ENCODE measurements around the gene TLE2.
A peak's percentile ranks its signal among the peaks of the same experiment; 100 is the strongest.

TLE2 gene

DNA sequence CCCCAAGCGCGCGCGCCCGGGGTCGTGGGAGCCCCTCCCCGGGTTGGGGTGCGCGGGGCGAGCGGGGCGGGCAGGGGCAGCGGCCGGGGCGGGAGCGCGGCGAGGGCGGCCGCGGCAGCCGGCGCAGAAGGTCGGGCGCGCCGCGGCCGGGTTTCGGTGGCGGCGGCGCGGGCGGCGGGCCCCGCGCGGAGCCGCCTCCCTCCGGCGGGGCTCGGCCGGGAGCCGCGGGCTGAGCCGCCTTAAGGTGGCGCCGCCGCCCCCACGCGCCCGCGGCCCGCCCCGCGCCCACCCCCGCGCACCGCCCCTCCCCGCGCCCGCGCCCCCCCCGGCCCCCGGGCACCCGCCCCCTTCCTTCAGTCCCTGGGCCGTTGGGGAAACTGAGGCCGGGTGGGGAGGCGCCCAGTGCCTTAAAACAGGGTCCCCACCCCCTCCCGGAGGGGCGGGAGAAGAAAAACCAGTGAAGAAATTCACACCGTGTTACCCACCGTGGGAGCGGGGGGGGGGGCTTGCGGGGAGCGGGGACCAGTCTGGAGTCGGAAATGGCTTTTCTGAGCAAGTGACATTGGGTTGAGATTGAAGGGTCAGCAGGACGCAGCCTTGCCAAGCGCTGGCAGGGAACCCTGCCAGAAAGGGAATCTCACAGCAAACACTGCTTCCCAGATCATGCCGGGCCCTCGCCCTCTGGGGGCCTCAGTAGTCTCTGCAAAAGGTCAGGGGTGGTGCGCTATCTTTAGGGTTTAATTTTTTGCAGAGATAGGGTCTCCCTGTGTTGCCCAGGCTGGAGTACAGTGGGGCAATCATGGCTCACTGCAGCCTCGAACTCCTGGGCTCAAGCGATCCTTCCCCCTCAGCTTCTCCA is at the start of gene TLE2:
TLE2 (minus strand) TSS at position 216 of the 859 bp plus-strand sequence. CDS start 376 bp downstream, outside the sequence.
- DNase-seq = no peak

DNA sequence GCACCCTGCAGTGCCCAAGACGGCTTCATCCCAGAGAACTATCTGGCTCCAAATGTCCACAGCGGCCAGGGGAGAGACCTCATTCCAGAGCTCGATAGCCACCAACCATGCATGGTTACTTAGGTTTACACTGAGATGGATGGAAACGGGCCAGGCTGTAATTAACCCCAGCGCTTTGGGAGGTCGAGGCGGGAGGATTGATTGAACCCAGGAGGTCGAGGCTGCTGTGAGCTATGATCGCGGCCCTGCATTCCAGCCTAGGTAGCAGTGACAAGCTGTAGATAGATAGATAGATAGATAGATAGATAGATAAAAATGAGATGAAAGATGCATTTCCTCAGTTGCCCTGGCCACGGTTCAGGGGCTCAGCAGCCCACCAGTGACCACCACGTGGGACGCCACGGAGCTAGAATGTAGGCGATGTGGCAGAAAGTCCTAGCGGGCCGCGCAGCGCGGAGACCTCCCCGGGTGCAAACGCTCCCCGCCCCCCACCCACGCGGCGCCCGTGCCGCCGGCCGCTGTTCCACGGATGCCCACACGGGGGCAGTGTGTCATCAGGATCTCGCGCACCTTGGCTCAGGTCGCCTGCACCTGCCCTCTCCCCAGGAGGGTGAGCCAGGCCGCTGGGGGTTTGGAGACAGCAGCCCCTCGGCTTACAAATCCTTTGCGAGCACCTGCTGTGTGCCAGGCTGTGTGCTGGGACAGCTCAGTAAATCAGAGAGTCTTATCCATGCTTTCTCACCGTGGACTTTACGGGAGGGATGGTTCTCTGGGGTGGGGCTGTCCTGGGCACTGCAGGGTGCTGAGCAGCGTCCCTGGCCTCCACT is 46.7 kb upstream of the TLE2 start:
- peak; percentile 83 for DNase-seq

DNA sequence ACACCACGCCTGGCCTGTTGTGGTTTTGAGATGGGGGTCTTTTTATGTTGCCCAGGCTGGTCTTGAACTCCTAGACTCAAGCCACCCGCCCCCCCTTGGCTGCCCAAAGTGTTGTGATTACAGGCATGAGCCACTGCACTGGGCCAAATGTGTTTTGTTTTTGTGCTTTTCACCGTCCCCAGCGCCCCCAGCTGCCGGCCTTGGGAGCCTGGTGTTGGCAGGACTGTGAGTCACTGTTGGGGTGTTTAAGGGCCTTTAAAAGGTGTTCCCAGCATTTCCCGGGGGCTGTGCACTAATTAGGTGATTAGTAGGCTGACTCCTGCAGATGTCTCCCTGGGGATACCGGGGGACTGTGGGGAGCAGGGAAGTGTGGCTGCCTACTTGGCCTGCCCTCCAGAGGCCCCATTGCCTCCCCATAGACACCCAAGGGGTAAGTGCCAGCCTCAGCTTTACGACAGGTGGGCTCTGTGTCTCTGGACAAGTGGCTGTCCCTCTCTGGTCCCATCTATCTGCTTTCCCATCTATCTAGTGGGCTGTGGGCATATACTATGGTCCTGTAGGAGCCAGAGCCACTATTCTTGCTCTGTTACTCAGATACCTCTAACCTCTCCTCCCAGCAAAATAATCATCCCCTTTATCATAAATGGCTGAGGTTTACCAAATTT is 45.0 kb upstream of the TLE2 start:
- peak; percentile 38 for DNase-seq

DNA sequence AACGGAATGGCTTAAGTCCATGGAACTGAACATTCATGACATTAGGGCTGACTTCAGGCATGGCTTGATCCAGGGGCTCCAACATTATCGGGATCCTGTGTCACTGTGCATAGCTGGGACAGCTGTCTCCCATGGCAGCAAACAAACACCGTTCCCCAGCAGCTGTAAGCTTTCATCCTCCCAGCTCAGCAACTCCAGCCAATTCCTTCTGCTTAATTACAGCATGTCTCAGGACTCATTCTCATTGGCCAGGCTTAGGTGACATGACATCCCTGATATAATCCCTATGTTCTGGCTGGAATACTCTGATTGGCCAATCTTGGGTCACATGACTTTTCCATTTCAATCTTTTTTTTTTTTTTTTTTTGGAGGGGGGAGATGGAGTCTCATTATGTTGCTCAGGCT is 44.1 kb upstream of the TLE2 start:
- DNase-seq = peak; percentile 100

DNA sequence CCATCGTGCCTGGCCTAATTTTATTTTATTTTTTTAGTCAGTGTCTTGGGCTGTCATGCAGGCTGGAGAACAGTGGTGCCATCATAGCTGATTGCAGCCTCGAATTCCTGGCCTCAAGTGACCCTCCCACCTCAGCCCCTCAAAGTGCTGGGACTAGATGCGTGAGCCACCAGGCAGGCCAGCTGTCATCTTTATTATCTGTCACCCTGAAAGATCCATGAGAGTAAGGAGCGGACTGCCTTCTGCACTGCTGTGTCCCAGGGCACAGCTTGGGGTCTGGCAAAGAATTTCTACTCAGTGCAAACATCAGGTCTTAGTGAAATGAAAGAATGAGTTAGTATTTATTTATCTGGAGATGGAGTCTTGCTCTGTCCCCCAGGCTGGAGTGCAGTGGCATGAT is 42.7 kb upstream of the TLE2 start:
- DNase-seq = peak; percentile 84

DNA sequence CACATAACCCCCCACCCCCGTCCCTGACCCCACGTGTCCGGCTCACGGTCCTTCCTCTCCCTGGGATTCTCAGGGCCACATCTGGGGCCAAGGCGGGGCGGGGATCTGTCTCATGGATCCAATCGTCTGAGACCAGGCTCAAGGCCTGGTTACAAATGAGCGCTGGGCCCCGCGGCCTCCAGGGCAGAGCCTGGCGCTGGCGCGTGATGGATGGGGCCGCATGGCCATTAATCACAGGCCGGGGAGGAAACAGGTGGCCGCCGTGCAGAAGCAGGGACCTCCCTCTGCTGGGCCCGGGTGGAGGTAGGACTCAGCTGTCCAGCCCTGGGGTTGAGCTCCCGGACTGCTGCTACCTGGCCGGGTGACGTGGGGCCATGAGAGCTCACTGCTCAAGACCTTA is 39.0 kb upstream of the TLE2 start:
- DNase-seq = no peak

DNA sequence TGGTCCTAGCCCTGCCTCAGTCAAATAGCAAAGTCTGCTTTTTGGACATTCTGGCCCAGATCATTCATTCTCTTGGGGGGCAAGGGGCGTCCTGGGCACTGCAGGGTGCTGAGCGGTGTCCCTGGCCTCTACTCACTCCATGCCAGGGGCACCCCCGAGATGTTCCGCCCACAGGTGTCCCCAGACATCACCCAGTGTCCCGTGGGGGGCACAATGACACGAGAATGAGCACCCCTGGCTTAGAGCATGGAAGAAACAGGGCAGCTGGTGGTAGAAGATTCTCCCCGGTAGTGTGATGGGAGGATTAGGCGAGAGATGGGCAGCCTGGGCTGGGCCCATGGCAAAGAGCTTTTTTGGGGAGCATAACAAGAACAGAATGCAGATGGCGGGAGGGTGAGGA is 38.5 kb upstream of the TLE2 start:
- DNase-seq = no peak

DNA sequence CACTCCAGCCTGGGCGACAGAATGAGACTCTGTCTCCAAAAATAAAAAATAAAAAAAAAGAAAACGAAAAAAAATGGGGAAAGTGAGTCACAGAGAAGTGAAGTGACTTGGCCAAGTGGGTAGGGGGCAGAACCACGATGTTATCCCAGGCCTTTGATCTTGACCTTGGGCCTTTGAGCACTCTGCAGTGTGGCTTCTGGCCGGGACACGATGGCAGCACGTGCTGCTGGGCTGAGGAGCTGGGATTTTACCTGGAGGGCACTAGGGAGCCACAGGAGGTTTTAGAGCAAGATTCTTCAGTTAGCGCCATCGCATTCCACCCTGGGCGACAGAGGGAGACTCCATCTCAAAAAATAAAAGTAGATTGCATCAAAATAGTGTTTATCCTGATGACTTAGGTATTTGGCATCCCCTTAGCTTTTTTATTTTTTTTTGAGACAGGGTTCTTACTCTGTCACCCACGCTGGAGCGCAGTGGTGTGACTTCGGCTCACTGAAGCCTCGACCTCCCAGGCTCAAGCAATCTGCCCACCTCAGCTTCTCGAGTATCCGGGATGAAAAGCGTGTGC is 37.5 kb upstream of the TLE2 start:
- DNase-seq = no peak

DNA sequence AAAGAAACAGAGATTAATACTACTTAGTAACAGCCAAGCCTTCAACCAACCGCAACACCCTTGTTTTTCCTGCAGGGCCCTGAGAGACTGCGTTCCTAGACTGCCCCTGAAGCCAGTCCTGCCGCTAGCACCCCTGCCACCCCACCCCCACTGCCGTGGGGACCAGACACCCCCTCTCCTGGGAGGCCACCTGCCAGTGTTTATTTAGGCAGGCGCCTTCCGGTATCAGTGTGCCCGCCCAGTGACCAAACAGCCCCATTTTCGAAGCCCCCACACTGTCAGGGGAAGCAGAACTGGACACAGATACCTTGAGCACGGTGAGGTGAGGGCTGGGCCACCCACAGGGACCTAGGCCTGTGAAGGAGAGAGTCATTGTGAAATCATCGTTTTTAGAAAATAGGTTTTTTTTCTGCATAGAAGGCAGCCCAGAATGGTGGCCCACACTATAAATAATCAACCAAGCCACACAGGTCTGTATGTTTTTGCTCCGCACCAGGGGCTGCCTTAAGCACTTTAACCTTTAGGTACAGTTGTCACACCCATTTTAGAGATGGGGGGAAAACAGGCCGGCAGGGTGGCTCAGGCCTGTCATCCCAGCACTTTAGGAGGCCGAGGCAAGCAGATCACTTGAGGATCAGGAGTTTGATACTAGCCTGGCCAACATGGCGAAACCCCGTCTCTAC is 36.7 kb upstream of the TLE2 start:
- DNase-seq = peak; percentile 71

DNA sequence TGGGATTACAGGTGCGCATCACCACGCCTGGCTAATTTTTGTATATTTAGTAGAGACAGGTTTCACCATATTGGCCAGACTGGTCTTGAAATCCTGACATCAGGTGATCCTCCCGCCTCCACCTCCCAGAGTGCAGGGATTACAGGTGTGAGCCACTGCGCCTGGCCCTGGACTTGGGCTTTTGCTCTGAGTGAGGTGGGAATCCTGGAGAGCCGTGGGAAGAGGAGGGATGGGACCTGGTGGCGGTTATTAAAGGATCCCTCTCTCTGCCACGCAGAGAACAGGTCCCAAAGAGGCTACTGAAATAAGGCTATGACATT is 34.9 kb upstream of the TLE2 start:
- DNase-seq = no peak

DNA sequence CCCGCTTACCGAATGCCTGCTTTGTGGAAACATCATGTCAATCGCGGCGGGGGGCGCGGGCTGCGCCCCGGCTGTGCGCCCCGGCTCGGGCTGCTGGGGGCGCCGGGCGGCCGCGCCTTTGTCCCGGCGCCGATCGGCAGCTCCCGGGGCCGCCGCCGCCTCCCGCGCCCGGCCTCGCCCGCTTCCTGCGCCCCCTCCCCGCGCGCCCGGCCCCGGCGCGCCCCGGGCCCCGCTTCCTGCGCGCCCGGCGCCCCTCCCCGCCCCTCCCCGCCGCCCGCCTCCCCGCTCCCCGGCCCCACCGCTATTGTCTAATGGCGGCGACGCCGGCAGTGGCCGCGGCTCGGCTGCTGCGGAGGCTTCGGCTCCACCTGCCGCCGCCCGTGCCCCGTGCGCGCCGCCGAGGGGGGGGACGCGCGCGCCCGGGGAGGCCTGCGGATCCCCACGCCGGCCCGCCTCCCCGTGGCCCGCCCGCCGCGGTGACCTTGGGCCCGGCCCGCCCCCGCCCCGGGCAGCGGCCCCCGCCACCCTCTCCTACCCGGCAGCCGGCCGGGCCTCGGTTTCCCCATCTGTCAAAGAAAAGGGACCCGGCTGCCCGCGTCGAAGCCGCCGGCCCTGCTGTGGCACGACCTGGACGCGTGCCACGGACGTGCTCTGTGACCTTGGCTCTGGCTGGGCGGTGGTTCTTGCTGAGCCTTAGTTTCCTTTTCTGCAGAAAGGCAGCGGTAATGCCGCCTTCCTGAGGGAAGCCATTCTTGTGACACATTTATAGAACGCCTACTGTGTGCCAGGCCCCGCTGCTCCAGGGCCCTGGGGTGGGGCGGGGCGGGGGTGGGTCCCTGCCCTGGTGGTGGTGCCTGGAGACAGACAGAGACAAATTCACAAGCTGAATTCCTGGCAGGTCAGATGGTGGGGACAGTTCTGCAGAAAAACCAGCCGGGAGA is 33.4 kb upstream of the TLE2 start, which contains the start of gene TLE5:
TLE5 (minus strand) TSS at position 331 of the 941 bp plus-strand sequence; CDS start at position 36, 295 bp downstream.
- peak; percentile 45 for DNase-seq

DNA sequence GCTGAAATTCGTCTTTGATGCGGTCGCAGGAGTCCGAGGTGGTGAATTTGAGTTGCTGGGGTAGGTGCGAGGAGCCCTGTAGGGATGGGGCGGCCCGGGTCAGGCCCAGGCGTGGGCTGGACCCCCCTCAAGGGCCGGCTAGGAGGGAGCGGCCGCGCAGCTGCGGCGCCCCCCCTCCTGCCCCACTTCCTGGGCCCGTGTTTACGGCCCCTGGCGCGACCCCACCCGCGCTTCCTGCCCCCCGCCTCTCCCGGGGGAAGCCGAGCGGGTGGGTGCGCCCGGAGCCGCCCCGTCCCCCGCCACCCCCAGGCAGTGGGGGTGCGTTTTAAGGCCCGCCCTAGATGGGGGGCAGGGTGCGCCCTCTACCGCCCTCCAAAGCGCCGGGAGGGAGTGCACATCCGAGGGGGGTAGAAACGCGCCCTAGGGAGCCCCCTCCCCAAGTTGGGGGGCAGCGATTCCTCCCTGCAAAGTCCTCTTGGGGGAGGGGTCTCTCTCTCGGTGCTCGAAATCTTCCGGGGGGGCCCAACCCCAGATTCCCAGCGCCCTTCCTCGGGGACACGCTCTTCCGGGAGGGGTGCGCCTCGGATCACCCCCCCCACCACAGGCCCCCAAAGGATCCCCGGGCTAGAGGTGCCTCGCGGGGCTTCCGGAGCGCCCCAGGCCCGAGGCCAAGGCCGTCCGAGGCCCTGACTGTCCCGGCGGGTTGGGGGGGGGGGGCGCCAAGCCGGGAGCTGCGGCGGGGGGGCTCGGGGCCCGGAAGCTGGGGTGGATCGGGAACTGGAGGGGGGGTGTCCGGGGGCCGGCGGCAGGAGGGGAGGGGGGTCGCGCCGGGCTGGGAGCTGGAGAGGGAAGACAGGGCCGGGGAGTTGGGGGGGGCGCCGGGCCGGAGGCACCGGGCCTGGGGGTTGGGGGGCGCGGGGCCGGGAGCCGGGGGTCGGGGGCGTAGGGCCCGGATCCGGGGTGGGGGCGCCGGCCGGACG is 32.4 kb upstream of the TLE2 start:
- DNase-seq = no peak

DNA sequence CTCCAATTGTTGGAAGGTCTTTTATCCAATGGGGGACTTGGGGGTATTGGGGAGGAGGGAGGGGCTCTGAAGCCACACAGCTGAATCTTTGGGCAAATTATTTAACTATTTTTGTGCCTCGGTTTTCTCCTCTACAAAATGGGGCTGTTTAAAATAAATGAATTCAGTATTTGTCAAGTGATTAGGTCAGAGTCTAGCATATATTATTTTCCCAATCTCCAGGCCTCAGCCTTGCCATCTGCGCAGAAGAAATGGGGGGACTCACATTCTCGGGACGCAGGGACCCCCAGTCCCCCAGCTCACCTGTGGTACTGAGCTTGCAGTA is 31.7 kb upstream of the TLE2 start:
- DNase-seq = no peak

DNA sequence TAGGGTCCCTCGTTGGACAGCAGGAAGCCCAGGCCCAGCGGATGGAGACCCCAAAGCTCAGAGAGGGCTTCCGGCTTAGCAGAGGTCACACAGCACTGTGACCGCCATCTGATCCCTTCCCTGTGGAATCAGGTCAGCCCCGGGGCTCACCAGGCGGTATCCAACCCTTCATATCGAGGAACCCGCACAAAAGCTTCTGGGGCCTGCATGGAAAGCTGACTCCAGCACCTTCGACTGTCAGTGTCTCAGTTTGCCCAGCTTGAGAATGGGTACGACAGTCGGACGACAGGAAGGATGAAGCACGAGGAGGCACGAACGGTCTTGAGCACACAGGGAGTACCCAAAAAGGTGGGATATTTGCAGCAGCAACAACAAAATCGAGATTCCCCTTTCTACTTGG is 30.6 kb upstream of the TLE2 start:
- DNase-seq = no peak

DNA sequence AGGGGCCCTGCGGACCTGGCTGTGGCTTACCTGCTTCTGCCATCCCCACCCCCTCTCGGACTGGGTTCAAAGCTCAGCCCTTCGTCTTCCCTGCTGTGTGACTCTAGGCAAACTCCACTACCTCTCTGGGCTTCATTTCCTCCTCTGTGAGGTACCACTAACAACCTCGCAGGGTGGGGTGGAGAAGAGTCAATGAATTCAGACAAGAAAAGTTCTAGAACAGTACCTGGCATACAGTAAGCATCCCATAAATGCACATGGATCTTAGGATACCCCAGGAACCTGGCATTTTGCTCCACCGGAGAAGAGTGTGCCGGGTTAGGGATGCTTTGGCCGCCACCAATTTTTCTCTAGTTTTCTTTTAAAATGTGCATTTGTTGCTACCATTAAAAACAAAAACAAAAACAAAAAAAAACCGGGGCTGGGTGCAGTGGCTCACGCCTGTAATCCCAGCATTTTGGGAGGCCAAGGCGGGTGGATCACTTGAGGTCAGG is 29.8 kb upstream of the TLE2 start:
- DNase-seq = no peak

DNA sequence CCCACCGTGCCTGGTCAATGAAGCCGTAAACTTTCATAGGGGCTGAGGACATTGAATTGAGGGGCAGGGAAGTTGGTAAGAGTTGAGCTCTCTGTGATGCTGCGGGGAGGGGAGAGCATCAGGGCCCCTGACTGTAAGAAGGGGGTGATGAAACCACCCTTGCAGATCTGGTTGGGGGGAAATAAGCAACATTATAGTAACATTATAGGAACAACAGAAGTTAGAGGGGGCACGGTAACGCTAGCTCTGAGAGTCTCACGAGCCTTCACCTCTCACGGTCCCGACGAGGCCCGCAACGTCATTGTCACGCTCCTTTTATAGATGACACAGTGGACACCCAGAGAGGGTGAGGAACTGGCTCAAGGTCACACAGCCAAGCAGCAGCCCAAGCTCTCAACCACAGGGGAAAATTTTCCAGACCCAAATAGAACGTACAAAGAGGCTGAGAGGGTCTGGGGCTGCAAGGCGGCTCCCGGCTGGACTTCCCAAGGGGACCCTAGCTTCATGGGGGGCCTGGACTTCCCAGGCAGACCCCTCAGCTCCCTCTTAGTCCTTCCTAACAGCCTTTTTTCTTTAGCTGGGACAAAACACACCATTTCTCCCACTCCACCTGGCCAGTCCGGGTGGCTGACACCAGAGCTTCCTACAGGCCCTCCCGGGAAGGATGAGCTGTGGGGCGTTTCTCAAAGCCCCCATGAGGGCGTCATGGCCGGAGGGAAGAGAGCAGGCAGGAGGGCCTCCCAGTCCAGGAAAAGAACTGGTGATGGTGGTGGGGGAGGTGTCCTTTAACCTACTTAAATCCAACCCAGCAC is 29.1 kb upstream of the TLE2 start:
- DNase-seq = no peak

DNA sequence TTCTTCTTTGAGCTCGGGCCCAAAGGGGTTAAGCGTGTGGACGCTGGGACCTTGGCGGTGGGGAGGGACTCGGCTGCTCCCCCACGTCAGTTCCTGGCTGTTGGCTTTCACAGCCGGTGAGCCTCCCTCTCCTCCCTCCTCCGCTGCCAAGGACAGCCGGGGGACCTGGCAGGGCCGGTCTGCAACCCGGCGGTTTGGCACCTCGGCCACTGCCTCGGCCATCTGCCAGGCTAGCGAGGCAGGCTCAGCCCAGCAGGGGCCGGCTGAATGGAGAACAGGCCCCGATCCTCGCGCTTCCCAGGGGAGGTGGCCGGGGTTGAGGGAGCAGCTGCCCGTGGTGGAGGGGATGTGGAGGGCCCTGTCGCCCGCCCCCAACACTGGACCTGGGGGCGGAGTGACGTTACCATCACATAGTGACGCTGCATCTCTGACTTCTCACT is 28.2 kb upstream of the TLE2 start:
- peak; percentile 45 for DNase-seq

DNA sequence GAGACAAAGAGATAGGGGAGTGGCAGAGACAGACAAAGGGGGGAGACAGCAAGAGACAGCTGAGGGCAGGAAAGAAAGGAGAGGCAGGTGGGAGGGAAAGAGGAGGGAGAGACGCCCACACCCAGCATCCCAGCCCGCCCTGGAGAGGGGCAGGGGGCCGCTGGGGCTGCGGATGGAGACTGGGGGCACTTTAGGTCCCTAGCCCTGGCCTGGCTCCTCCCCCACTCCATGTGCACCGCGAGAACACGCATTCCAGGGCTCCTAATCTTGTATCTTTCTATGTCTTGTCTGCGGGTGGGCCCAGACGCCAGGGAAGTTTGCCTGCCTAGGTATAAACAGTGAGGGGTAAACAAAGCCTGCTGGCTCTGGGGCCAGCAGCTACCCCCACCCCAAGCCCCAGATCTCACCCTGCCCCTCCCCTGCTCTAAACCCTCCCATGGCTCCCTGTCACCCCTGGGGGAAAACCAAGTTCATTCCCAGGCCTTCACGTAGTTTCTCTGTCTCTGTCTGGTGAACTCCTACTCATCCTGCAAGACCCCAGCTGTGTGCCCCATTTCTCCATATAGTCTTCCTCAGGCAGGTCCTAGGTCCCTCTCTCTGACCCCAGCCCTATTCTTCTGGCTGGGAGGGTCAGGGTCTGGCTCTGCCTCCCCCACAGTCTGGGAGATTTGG is 27.5 kb upstream of the TLE2 start:
- DNase-seq = no peak

Measured in NCI-H2171 treated with DMSO at 0.1 percent for 48 hours (cell line).